Activated naive CD4-positive, alpha-beta T cell treated with anti-CD3 and anti-CD28 coated beads, Interleukin-2, amount 50 U/mL, for 24 hours (primary cell): ENCODE results near the gene GRIK4.

Experiments
- H3K27ac Mint-ChIP-seq: one replicate; pipeline ENCODE4 v1.8.0; 2021; ENCODE audit warnings: mild to moderate bottlenecking, mixed read lengths
- H3K27me3 Mint-ChIP-seq: one replicate; pipeline ENCODE4 v1.8.0; 2021; ENCODE audit warnings: mixed read lengths
- H3K36me3 Mint-ChIP-seq: one replicate; pipeline ENCODE4 v1.8.0; 2021; ENCODE audit warnings: mixed read lengths
- H3K4me1 Mint-ChIP-seq: one replicate; pipeline ENCODE4 v1.8.0; 2021; ENCODE audit warnings: mixed read lengths
- H3K4me3 Mint-ChIP-seq: one replicate; pipeline ENCODE4 v1.8.0; 2021; ENCODE audit warnings: mild to moderate bottlenecking, mixed read lengths
- H3K9me3 Mint-ChIP-seq: one replicate; pipeline ENCODE4 v1.8.0; 2021; ENCODE audit warnings: mixed read lengths

GRIK4 gene, protein sequence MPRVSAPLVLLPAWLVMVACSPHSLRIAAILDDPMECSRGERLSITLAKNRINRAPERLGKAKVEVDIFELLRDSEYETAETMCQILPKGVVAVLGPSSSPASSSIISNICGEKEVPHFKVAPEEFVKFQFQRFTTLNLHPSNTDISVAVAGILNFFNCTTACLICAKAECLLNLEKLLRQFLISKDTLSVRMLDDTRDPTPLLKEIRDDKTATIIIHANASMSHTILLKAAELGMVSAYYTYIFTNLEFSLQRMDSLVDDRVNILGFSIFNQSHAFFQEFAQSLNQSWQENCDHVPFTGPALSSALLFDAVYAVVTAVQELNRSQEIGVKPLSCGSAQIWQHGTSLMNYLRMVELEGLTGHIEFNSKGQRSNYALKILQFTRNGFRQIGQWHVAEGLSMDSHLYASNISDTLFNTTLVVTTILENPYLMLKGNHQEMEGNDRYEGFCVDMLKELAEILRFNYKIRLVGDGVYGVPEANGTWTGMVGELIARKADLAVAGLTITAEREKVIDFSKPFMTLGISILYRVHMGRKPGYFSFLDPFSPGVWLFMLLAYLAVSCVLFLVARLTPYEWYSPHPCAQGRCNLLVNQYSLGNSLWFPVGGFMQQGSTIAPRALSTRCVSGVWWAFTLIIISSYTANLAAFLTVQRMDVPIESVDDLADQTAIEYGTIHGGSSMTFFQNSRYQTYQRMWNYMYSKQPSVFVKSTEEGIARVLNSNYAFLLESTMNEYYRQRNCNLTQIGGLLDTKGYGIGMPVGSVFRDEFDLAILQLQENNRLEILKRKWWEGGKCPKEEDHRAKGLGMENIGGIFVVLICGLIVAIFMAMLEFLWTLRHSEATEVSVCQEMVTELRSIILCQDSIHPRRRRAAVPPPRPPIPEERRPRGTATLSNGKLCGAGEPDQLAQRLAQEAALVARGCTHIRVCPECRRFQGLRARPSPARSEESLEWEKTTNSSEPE

DNA sequence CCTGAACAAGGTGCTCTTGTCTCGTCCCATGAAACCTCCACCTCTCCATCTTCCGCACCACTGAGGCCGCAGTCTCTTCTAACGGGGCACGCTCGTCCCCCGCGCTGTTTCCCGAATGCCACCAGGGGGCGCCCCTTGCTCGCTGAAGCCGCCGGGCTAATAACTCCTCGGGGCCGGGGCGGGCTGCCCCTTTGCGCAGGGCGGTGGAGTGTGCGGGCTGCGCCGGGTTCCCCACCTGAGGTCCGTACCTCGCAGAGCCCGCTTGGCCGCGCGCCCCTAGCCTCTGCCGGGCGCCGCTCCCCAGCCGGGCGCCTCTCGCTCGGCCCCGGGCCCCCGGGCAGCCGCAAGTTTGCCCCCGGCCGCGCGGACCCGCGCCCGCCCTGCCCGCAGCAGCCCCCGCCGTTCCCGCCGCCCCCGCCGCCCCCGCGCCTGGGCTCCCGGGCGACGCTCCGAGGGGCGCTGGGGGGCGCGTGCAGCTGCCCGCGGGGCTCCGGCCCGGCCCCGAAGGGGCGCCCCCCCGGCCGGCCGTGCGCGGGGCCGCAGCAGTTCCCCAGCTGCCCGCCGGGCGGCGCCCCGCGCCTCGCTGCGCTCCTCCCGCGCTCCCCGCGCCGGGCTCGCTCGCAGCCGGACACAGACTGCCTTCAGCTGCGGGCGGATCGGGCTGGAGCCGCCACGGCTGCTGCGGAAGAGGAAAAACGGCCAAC is at the start of gene GRIK4:
Gene GRIK4, plus strand, starts transcription at position 633 of the 704 bp plus-strand sequence. CDS start 148,571 bp downstream, outside the sequence.
- H3K27ac Mint-ChIP-seq: peak within 1 kb of the TSS; percentile 14
- H3K36me3 Mint-ChIP-seq: no peaks in the 10 kb centered on the region
- H3K27me3 Mint-ChIP-seq: peaks cover 48% of the 10 kb centered on the region
- H3K4me3 Mint-ChIP-seq: peak within 1 kb of the TSS; percentile 40
- no peaks in the 10 kb centered on the region for H3K4me1 Mint-ChIP-seq
- H3K9me3 Mint-ChIP-seq: no peaks in the 10 kb centered on the region

DNA sequence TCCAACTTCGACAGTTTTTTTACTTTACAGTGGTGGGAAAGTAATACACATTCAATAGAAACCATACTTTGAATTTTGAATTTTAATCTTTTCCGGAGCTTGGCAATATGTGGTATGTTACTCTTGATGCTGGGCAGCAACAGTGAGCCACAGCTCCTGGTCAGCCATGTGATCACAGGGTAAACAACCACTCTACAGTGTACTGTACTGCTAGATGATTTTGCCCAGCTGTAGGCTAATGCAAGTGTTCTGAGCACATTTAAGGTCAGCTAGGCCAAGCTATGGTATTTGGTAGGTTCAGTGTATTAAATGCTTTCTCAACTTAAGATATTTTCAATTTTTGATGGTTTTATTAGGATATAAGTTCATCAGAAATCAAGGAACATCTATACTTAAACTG is 48.7 kb upstream of the GRIK4 start:
- Mint-ChIP-seq H3K27me3 (no peaks in the 10 kb centered on the region), H3K27ac (no peak overlapping the region), H3K4me3 (no peak overlapping the region), H3K9me3 (no peaks in the 10 kb centered on the region), H3K36me3 (peaks cover 24% of the 10 kb centered on the region), H3K4me1 (no peaks in the 10 kb centered on the region)

DNA sequence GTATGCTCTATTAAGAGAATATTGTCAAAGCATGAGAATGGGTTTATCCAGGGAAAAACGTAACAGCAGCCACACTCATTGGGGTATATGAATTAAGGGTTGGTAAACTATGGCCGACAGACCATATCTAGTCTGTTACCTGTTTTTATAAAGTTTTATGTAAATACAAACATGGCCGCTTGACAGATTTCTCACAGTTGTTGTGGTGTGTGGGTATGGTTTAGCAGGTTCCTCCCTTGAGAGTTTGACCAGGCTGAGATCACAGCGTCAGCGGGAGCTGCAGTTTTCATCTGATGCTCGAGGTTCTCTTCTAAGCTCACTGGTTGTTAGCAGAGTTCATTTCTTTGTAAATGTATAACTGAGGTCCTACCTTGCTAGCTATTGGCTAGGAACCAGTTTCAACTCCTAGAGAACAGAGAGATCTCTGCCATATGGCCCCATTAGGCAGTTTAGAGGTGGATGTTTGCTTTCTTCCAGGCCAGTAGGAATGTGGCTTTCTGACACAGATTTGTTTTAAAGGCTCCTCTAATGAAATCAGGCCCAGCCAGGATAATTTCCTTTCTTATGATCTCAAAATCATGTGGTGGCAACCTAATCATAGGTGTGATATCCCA is 45.5 kb upstream of the GRIK4 start:
- Mint-ChIP-seq H3K27ac (no peak overlapping the region), H3K9me3 (no peaks in the 10 kb centered on the region), H3K4me3 (no peak overlapping the region), H3K4me1 (no peaks in the 10 kb centered on the region), H3K36me3 (peaks cover 17% of the 10 kb centered on the region), H3K27me3 (no peaks in the 10 kb centered on the region)

DNA sequence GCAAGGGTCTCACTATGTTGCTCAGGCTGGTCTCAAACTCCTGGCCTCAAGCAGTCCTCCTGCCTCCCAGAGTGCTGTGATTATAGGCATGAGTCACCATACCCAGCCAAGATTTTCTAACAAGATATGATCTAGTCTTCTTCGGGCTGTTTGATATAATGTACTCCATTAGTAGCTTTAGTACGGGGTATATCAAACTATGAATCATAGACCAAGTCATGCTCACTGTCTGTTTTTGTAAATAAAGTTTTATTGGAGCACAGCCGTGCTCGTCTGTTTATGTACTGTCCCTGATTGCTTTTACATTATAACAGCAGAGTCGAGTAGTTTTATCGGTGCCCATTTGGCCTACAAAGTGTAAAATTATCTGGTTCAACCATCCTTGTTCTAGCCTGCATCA is 43.9 kb upstream of the GRIK4 start:
- H3K27me3 Mint-ChIP-seq: no peaks in the 10 kb centered on the region
- peaks cover 12% of the 10 kb centered on the region for H3K36me3 Mint-ChIP-seq
- H3K9me3 Mint-ChIP-seq: no peaks in the 10 kb centered on the region
- no peak overlapping the region for H3K4me3 Mint-ChIP-seq
- no peaks in the 10 kb centered on the region for H3K4me1 Mint-ChIP-seq
- no peak overlapping the region for H3K27ac Mint-ChIP-seq

DNA sequence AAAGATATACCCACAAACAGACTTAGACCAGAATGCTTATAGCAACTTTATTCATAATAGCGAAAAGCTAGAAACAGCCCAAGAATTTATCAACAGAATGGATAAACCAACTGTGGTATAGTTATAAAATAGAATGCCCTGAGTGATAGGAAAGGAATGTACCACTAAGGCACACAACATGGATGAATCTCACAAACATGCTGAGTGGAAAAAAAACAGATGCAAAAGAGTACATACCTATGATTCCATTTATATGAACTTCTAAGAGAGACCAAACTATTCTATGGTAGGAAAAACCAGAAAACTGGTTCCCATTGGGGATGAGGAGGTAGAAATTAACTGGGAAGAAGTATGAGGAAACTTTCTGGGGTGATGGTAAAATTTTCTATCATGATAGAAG is 40.4 kb upstream of the GRIK4 start:
- Mint-ChIP-seq H3K4me3 (no peak overlapping the region), H3K27me3 (no peaks in the 10 kb centered on the region), H3K36me3 (peaks cover 11% of the 10 kb centered on the region)

DNA sequence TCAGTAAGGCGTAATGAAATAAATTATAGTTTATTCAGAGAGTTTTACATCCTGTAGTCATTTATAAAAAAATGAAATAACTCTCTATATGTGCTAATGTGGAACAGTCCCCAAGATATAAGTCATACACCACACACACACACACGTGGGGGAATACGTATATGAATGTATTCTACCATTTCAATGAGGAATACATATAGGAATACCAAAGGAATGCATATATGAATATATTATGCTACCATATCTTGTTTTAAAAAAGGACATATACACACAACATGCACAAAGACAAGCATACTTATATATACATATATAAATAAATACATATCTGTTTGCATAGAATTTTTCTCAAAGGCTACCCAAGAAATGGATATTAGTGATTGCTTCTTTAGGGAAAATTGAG is 39.6 kb upstream of the GRIK4 start:
- no peaks in the 10 kb centered on the region for H3K4me1 Mint-ChIP-seq
- H3K36me3 Mint-ChIP-seq: peaks cover 14% of the 10 kb centered on the region
- H3K4me3 Mint-ChIP-seq: no peak overlapping the region
- H3K27ac Mint-ChIP-seq: no peak overlapping the region
- H3K27me3 Mint-ChIP-seq: no peaks in the 10 kb centered on the region
- no peaks in the 10 kb centered on the region for H3K9me3 Mint-ChIP-seq

More for the DNA sequence above, 40.4 kb upstream of the GRIK4 start:
- H3K9me3 Mint-ChIP-seq: no peaks in the 10 kb centered on the region
- no peaks in the 10 kb centered on the region for H3K4me1 Mint-ChIP-seq
- no peak overlapping the region for H3K27ac Mint-ChIP-seq

DNA sequence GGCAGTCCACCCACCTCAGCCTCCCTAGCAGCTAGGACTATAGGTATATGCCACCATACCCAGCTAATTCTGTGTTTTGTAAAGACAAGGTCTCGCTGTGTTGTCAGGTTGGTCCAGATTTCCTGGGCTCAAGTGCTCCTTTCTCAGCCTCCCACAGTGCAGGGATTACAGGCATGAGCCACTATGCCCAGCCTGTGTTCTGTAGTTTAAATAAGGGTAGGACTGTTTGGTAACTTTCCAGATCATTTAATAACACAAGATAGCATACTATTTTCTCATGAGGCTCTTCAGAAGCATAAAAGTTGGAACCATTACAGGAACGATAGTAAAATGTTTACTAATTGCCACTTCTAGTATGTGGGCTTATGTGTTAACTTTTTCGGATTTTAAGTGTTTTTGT is 38.0 kb upstream of the GRIK4 start:
- no peaks in the 10 kb centered on the region for H3K4me1 Mint-ChIP-seq
- H3K27me3 Mint-ChIP-seq: no peaks in the 10 kb centered on the region
- no peaks in the 10 kb centered on the region for H3K9me3 Mint-ChIP-seq
- no peak overlapping the region for H3K27ac Mint-ChIP-seq
- H3K36me3 Mint-ChIP-seq: peaks cover 12% of the 10 kb centered on the region
- H3K4me3 Mint-ChIP-seq: no peak overlapping the region

DNA sequence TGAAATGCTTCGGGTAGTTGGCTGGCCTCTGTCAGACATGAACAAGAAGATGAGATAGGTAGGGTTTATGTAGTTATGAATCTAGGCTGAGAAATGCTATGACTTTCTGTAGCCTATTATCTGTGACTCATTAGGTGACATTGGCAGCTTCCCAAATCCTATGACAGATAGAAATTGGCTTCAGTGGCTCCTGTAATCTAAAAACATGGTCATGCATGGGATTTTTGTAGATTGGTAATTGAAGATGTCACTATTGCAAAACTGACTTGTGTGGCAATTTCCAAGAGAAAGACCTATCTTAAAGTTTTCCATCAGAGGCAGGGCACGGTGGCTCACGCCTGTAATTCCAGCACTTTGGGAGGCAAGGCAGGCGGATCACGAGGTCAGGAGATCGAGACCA is 29.4 kb upstream of the GRIK4 start:
- no peaks in the 10 kb centered on the region for H3K27me3 Mint-ChIP-seq
- no peak overlapping the region for H3K27ac Mint-ChIP-seq
- H3K9me3 Mint-ChIP-seq: no peaks in the 10 kb centered on the region
- peaks cover 3% of the 10 kb centered on the region for H3K4me1 Mint-ChIP-seq
- H3K4me3 Mint-ChIP-seq: no peak overlapping the region
- peaks cover 17% of the 10 kb centered on the region for H3K36me3 Mint-ChIP-seq

DNA sequence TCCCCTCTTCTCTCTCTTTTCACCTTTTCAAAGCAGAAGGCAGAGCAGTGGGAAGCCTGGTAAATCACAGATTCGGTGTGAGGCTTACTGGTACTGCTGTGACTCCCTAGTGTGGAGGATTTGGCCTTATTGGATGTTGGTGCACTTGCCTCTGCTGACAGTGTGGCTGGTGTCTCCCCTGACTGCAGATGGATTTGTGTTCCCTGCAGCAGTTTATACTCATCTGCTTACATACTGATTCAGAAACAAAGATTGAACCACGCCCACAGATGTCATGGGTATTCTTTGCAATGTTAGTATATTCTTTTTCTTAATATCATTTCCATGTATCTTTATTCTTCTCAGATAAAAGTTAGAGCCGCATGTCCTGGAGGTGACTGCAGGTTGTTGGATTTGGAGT is 26.8 kb upstream of the GRIK4 start:
- no peaks in the 10 kb centered on the region for H3K4me1 Mint-ChIP-seq
- no peak overlapping the region for H3K27ac Mint-ChIP-seq
- H3K27me3 Mint-ChIP-seq: no peaks in the 10 kb centered on the region
- no peaks in the 10 kb centered on the region for H3K9me3 Mint-ChIP-seq
- H3K4me3 Mint-ChIP-seq: no peak overlapping the region
- H3K36me3 Mint-ChIP-seq: peaks cover 16% of the 10 kb centered on the region

DNA sequence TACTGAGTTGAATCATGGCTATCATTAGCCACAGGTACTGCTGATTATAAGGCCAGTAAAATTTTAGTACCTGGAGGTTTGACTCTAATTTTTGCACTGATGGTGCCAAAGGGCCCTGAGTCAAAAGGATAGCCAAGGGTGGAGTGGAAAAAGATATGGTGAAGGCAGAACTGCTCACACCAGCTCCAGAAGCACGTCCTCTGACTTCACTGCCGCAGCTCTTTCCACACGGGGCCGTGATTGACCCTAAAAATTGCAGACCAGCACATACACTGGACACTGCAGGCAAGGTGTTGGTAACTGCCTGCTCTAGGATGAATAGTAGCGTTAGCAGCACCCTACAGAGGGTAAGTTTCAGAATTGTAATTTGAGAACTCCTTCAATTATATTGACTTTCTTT is 25.4 kb upstream of the GRIK4 start:
- no peaks in the 10 kb centered on the region for H3K4me1 Mint-ChIP-seq
- no peaks in the 10 kb centered on the region for H3K27me3 Mint-ChIP-seq
- no peaks in the 10 kb centered on the region for H3K9me3 Mint-ChIP-seq
- peaks cover 12% of the 10 kb centered on the region for H3K36me3 Mint-ChIP-seq
- no peak overlapping the region for H3K4me3 Mint-ChIP-seq
- H3K27ac Mint-ChIP-seq: no peak overlapping the region

DNA sequence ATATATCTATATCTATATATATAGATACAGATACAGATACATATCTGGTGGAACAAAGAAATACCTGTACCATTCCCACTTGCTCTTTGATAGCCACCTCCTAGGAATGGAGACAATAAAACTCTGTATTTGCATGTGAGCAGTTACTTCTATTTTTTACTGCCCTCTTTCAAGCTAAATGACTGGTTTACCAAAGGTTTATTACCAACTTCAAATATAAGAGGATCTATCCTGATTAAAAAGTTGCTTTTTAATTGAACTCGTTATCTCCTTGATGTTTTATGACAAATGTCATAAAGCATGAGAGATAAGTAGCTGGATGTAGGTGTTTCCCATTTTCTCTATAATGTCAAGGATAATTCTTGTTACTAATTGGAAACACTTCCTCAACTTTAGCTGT is 21.7 kb upstream of the GRIK4 start:
- Mint-ChIP-seq H3K9me3 (no peaks in the 10 kb centered on the region), H3K36me3 (peaks cover 6% of the 10 kb centered on the region), H3K27me3 (no peaks in the 10 kb centered on the region), H3K4me1 (no peaks in the 10 kb centered on the region), H3K27ac (no peak overlapping the region), H3K4me3 (no peak overlapping the region)

DNA sequence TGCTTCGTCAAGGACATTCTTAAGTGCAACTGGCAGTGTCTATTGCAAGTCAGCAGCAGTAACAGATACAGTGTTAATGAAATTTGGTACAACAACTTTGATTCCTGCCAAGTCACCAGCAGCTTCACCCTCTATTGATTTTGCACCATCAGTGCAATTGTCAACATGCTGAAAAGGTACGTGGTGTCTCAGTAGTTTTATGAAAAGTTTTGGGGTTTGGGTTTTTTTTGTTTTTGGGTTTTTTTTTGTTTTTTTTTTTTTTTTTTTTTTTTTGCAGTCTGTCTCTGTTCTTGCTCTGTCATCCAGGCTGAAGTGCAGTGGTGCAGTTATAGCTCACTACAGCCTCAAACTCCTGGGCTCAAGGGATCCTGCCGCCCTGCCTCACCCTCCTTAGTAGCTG is 19.1 kb upstream of the GRIK4 start:
- Mint-ChIP-seq H3K4me3 (no peak overlapping the region), H3K27me3 (no peaks in the 10 kb centered on the region), H3K36me3 (no peaks in the 10 kb centered on the region), H3K27ac (no peak overlapping the region), H3K9me3 (no peaks in the 10 kb centered on the region), H3K4me1 (no peaks in the 10 kb centered on the region)

DNA sequence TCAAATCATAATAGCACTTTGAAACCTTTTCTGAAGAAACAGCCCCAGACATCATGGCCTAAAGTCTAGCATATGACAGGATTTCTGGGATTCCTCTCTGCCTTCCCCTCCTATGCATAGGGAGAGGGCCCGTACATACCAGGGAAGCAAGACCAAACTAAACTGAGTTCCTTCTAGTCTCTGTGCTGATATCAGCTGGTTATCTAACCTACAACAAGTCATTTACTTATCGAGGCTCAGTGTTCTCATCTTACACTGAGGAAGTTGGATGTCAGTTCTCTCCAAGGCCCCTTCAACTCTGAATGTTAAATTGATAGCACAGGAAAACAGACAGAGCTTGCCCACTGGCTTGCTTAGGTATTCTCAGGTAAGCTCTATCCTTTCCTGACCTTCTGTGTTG is 17.0 kb upstream of the GRIK4 start:
- Mint-ChIP-seq H3K27me3 (no peaks in the 10 kb centered on the region), H3K4me3 (no peak overlapping the region)

DNA sequence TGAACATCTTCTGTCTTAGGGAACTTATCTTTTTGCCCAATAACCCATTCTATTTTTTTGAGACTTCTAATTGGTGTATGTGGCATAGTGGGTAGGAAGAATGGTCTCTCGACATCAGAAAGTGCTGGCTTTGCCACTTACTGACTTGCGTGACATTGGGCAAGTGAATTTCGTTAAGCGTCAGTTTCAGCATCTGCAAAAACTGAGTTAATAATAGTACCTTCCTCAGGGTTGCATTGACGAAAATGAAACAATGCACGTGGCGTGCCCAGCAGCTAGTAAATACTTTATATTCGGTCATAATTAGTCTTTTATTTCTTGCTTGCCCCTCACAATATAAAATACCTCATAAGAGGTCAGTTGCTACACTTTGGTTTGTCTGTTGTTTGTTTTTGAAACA is 12.5 kb upstream of the GRIK4 start:
- Mint-ChIP-seq H3K27ac (no peak overlapping the region), H3K36me3 (no peaks in the 10 kb centered on the region), H3K4me3 (no peak overlapping the region), H3K4me1 (no peaks in the 10 kb centered on the region), H3K27me3 (peaks cover 25% of the 10 kb centered on the region), H3K9me3 (no peaks in the 10 kb centered on the region)

More for the DNA sequence above, 17.0 kb upstream of the GRIK4 start:
- H3K27ac Mint-ChIP-seq: no peak overlapping the region
- no peaks in the 10 kb centered on the region for H3K36me3 Mint-ChIP-seq
- H3K9me3 Mint-ChIP-seq: no peaks in the 10 kb centered on the region
- no peaks in the 10 kb centered on the region for H3K4me1 Mint-ChIP-seq

DNA sequence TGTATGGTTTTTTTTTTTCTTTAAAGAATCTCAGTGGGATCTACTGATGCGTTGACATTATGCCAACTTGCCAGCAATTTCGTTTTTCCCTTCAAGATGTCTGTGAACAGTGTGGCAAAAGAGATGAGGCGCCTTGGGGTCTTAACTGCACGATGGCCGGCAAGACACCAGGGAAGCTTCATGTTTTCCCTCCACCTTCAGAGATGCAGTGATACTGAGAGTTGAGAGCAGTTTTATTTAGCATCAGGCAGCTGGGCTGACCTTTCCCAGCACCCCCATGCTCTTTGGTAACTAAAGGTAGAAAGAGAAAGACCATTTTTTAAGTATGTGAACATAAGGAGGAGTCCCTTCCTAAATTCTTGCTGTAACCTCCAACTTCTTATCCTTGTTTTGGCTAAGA is 11.7 kb upstream of the GRIK4 start:
- no peak overlapping the region for H3K27ac Mint-ChIP-seq
- H3K4me3 Mint-ChIP-seq: no peak overlapping the region
- H3K27me3 Mint-ChIP-seq: peaks cover 29% of the 10 kb centered on the region
- H3K4me1 Mint-ChIP-seq: no peaks in the 10 kb centered on the region
- H3K9me3 Mint-ChIP-seq: no peaks in the 10 kb centered on the region
- H3K36me3 Mint-ChIP-seq: no peaks in the 10 kb centered on the region
